OCI-LY1 (cell line): ENCODE measurements around the gene MYOM1.

Experiments used
- H2AFZ ChIP-seq: fragments of 200-600 bp; sonication (generic), shearing (Covaris generic); 2 replicates; pipeline ENCODE4 v1.6.0; 2014; ENCODE audit warnings: antibody characterized with exemption, mild to moderate bottlenecking, low read length
- H3F3A ChIP-seq: fragments of 200-600 bp; sonication (generic), shearing (Covaris generic); 2 replicates; pipeline ENCODE4 v1.6.0; 2014; ENCODE audit warnings: mild to moderate bottlenecking, antibody characterized with exemption, low read length, moderate library complexity; ENCODE audit not compliant: insufficient read depth
- H3K27ac ChIP-seq: fragments of 200-600 bp; sonication (generic); 2 replicates; pipeline ENCODE4 v1.5.1; 2014; ENCODE audit warnings: low read length, mixed run types, mild to moderate bottlenecking, low read depth; ENCODE audit not compliant: poor library complexity, severe bottlenecking
- H3K27me3 ChIP-seq: fragments of 200-600 bp; sonication (generic); 2 replicates; pipeline ENCODE4 v1.6.0; 2014; ENCODE audit warnings: antibody characterized with exemption, mild to moderate bottlenecking, low read length, moderate library complexity; ENCODE audit not compliant: insufficient read depth
- H3K36me3 ChIP-seq: fragments of 200-600 bp; sonication (generic); 2 replicates; pipeline ENCODE4 v1.6.1; 2014; ENCODE audit warnings: mild to moderate bottlenecking, antibody characterized with exemption, low read length, moderate library complexity, mixed read lengths; ENCODE audit not compliant: insufficient read depth
- H3K4me1 ChIP-seq: fragments of 200-600 bp; sonication (generic); 2 replicates; pipeline ENCODE4 v1.5.1; 2014; ENCODE audit warnings: mild to moderate bottlenecking, low read length, moderate library complexity; ENCODE audit not compliant: insufficient read depth, severe bottlenecking
- H3K4me2 ChIP-seq: fragments of 200-600 bp; sonication (generic), shearing (Covaris generic); 2 replicates; pipeline ENCODE4 v1.6.1; 2014; ENCODE audit warnings: low read length
- H3K4me3 ChIP-seq: fragments of 200-600 bp; sonication (generic); 2 replicates; pipeline ENCODE4 v1.5.1; 2014; ENCODE audit warnings: low read length, low read depth, mild to moderate bottlenecking, mixed read lengths; ENCODE audit not compliant: poor library complexity, severe bottlenecking
- H3K79me2 ChIP-seq: fragments of 200-600 bp; shearing (Covaris generic); 2 replicates; pipeline ENCODE4 v1.6.1; 2016; ENCODE audit warnings: mixed run types, low read length, mixed read lengths; ENCODE audit not compliant: insufficient read depth
- H3K9ac ChIP-seq: fragments of 200-600 bp; sonication (generic), shearing (Covaris generic); 2 replicates; pipeline ENCODE4 v1.6.1; 2014; ENCODE audit warnings: mild to moderate bottlenecking, low read length, mixed read lengths
- H3K9me2 ChIP-seq: fragments of 200-600 bp; sonication (generic), shearing (Covaris generic); 2 replicates; pipeline ENCODE4 v1.6.1; 2014; ENCODE audit warnings: low read depth, mild to moderate bottlenecking, low read length, mixed read lengths
- H3K9me3 ChIP-seq: fragments of 200-600 bp; shearing (Covaris generic); 2 replicates; pipeline ENCODE4 v1.6.1; 2014; ENCODE audit warnings: low read length, mixed read lengths
- H4K20me1 ChIP-seq: fragments of 200-600 bp; sonication (generic), shearing (Covaris generic); 2 replicates; pipeline ENCODE4 v1.6.0; 2016; ENCODE audit warnings: mild to moderate bottlenecking, low read length; ENCODE audit not compliant: insufficient read depth
- CTCF ChIP-seq: fragments of 200-600 bp; sonication (generic), shearing (Covaris generic); IDR thresholded peaks from 2 replicates; pipeline ENCODE4 v1.5.1; 2017; ENCODE audit warnings: mild to moderate bottlenecking, antibody characterized with exemption, low read length, moderate library complexity, mixed read lengths
- EZH2 ChIP-seq: fragments of 200-600 bp; sonication (generic), shearing (Covaris generic); IDR thresholded peaks from 2 replicates; pipeline ENCODE4 v1.8.0; 2017; ENCODE audit warnings: borderline replicate concordance, mixed run types, mild to moderate bottlenecking, antibody characterized with exemption, low read length, moderate library complexity, mixed read lengths

MYOM1 gene

GRCh38 chr18:3069671-3070433 is 149.9 kb downstream of the MYOM1 start:
- Histone ChIP-seq H3K27ac (no peak overlapping the region), H3K9me2 (no peaks in the 10 kb centered on the region), H3K36me3 (no peaks in the 10 kb centered on the region), H3K9me3 (no peaks in the 10 kb centered on the region), H3K27me3 (no peaks in the 10 kb centered on the region), H3K4me1 (peaks cover 6% of the 10 kb centered on the region), H3F3A (no peaks in the 10 kb centered on the region), H3K79me2 (no peaks in the 10 kb centered on the region), H3K9ac (no peak overlapping the region), H3K4me3 (no peak overlapping the region), H4K20me1 (no peaks in the 10 kb centered on the region), H2AFZ (no peak overlapping the region), H3K4me2 (no peak overlapping the region)
- TF ChIP-seq EZH2 (no peak), CTCF (no peak)

GRCh38 chr18:3067722-3068121 is 152.0 kb downstream of the MYOM1 start:
- Histone ChIP-seq H3K4me3 (no peak overlapping the region), H3K4me2 (no peak overlapping the region), H3K27me3 (no peaks in the 10 kb centered on the region), H3K36me3 (no peaks in the 10 kb centered on the region), H2AFZ (no peak overlapping the region), H3K9ac (no peak overlapping the region), H3F3A (no peaks in the 10 kb centered on the region), H3K79me2 (no peaks in the 10 kb centered on the region), H3K9me2 (no peaks in the 10 kb centered on the region), H3K4me1 (peaks cover 6% of the 10 kb centered on the region), H4K20me1 (no peaks in the 10 kb centered on the region), H3K9me3 (no peaks in the 10 kb centered on the region), H3K27ac (no peak overlapping the region)
- TF ChIP-seq CTCF = no peak
- no peak for TF ChIP-seq EZH2

GRCh38 chr18:3067165-3067661 is 152.6 kb downstream of the MYOM1 start:
- H2AFZ ChIP-seq = no peak overlapping the region
- no peak overlapping the region for H3K4me2 ChIP-seq

More at GRCh38 chr18:3067165-3067661, 152.6 kb downstream of the MYOM1 start:
- no peak overlapping the region for H3K9ac ChIP-seq
- peaks cover 6% of the 10 kb centered on the region for H3K4me1 ChIP-seq
- H3K36me3 ChIP-seq = no peaks in the 10 kb centered on the region
- H3K27ac ChIP-seq = no peak overlapping the region
- H3K9me2 ChIP-seq = no peaks in the 10 kb centered on the region
- H3F3A ChIP-seq = no peaks in the 10 kb centered on the region
- no peaks in the 10 kb centered on the region for H3K9me3 ChIP-seq
- H3K4me3 ChIP-seq = no peak overlapping the region
- no peaks in the 10 kb centered on the region for H4K20me1 ChIP-seq
- no peaks in the 10 kb centered on the region for H3K79me2 ChIP-seq
- TF ChIP-seq CTCF = no peak
- no peak for TF ChIP-seq EZH2
- no peaks in the 10 kb centered on the region for H3K27me3 ChIP-seq
